Measurements from ENCODE around the gene OR2J2.
"Not testable (repeated sequence)": the region's sequence is repeated elsewhere in the genome, so short reads cannot be mapped to it uniquely, and the experiment has no call there.

OR2J2 gene

DNA sequence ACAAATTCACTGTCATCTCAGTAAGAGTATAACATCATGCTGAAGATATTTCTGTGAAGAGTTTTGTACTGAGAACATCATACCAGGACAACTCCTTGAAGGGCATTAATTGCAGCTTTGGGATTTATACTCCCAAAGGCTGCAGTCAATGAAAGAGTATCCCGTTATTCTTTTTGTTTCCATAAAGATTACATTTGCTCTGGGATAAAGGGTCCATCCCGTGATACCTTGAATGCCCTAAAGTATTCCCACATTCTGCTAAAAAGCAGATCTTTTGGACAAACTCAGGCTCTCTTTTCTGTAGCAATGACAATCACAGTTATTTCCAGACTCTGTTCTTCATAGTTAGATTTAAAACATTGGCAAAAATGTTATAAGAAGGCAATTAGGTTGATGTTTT lies at the start of gene OR2J2:
Gene OR2J2 (plus strand): TSS at position 301 of the 400 bp plus-strand sequence. CDS start 2,729 bp downstream, outside the sequence.
- DNase-seq, result not testable (repeated sequence)

DNA sequence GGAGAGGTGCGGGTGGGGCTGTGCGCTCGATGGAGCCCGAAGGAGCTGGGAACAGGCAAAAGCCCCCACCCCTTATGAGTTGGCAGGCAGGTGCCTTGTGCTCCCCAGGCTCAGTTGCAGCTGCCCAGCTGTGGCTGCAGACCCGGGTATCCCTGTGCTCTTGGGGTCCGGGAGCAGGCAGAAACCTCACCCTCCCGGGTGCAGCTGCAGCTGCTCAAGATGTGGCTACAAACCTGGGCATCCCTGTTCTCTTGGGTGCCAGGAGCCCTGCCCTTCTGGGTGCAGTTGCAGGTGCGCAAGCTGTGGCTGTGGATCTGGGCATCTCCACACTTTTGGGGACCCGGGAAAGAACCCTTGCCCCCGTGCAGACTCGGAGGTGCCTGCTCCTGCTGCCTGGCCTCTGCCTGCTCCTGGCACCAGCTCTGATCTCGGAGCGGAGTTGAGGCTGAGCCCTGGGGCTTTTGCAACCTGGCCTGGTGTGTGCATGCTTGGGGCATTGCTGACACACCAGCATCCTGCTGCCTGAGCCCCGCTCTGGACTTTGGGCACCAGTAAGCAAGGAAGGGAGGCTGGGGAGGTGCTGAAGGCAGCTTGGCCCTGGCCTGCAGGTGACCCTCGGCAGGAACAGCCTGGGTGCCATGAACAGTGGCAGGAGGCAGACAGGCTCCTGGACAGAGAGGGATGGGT lies 41.2 kb upstream of the OR2J2 start:
- DNase-seq, result no peak

DNA sequence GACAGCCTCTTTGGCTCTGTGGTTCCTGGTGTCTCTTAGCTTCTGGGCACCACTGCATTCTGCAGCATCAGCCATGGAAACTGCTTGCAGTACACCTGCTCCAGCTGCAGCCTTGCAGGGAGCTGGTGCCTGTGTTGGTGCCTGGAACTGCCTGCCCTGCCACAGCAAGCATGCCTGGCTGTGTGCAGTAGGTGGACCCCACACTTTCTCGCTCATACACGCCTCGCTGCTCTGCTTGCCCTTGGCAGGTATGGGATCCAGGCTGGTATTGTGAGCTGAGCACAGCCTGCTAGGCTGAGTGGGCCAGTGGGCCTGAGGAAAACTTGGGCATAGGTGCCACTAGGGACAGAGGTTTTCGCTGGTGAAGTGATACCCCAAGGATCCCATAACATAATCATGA lies 40.1 kb upstream of the OR2J2 start:
- peak in 1 of 56 donors; percentile 0 for DNase-seq

DNA sequence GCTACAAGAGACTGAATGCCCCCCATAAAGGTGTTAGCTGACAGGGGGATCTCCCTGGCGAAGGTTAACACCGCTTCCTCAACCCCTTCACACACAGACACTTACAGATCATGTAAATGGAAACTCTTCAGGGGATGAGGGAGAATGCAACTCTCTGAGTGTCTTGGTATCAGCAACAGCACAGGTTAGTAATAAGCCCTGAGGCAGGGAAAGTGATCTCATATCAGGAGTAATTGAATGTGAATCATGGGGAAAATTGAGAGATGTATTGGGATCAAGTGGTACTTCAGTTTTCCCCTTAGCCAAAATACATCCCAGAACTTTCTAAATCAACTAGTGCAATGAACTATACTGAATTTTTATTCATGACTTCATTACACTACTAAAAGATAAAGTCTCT lies 39.0 kb upstream of the OR2J2 start:
- DNase-seq, result no peak

DNA sequence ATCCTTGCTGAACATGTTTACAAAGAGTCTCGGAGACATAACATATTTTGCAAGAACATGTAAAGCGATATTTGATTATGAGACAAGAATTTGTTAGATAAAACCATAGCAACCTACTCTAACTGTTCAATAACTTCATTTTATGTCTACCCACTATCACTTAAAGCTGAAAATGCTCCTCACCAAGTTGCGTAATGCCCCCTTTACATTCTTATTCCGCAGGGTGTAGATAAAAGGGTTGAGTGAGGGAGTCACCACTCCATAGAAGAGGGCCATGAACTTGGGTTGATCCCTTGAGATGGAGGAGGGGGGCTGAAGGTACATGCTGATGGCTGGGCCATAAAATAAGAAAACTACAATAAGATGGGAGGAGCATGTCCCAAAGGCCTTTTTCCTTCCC lies 33.0 kb upstream of the OR2J2 start:
- DNase-seq, result no peak

DNA sequence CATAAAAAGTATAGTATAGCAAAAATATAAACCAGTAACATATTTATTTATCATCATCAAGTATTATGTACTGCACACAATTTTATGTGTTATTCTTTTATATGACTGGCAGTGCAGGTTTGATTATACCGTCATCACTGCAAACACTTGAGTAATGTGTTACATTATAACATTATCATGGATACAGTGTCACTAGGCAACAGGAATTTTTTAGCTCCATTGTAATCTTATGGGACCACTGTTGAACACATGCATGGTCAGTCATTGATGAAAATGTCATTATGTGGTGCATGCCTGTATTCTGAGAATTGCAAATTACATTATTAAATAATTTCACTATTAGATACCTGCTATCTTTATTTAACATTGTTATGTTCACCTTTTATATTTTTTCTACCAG lies 29.1 kb upstream of the OR2J2 start:
- no peak for DNase-seq

DNA sequence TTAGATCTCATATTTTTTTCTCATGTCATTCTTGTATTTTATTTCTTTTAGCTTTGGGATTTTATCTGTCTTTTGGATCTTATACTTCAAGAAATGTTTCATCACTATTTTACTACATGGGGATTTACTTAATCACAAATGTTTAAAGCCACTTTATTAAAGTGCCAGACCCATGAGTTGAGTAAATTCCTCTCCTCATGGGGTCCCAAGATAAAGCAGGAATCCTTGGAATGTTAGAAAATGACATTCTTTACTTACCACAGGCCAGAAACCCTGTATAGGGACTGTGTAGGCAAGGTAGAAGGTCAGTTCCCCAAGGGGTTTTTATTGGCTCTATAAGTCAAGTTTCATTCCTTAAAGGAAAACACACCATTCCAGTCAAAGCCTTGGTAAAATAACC lies 28.4 kb upstream of the OR2J2 start:
- no peak for DNase-seq

DNA sequence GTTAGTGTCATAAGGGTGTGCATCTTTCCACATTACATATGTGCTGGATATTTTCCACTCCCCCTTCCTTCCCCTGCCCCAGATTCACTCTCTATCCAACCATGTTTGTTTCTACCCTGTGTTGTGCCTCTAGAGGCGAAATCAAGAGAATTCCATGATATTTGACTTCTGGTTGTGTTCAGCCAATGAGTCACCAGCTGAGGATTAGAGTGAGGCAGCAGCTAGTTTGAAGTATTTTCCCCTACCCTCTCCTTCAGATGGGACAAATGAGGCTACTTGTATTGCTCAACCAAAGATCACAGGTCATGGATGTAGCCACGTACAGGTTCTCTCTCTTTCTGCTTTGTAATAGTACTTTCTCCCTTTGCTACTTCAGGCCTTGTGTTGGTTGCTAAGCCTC lies 24.5 kb upstream of the OR2J2 start:
- DNase-seq, result no peak

DNA sequence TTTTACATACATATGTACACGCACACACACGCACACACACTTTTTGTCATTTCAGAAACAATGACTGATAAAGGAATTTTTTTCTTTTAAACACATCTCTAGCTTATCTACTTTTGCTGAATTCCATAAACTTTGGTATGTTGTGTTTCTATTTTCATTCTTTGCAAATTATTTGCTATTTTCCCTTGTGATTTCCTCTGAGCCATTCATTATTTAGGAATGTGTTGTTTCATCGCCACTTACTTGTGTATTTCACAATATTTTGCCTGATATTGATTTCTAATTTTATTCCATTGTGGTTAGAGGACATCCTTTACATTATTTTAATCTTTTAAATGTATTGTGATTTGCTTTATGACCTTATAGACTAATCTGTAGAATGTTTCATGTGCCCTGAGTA lies 23.6 kb upstream of the OR2J2 start:
- DNase-seq, result no peak

DNA sequence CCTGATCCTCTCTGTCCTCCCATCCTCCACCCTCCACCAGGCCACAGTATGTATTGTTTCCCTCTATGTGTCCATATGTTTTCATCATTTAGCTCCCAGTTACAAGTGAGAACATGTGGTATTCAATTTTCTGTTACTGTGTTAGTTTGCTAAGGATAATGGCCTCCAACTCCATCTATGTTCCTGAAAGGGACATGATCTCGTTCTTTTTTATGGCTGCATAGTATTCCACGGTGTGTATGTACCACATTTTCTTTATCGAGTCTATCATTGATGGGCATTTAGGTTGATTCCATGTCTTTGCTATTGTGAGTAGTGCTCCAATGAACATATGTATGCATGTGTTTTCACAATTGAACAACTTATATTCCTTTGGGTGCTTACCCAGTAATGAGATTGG lies 21.3 kb upstream of the OR2J2 start:
- DNase-seq, result not testable (repeated sequence)

DNA sequence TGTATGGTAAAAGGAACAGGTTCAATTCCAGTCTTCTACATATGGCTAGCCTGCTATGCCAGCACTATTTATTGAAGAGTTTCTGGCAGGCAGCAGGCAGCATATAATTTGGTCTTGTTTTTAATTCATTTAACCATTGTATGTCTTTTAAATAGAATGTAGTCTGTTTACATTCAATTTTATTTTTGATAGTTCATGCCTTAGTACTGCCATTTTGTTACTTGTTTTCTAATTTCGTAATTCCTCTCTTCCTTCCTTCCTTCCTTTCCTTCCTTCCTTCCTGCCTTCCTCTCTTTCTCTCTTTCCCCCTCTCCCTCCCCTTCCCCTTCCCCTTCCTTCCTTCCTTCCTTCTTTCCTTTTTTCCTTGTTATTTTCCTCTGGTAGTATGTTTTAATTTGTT lies 17.6 kb upstream of the OR2J2 start:
- DNase-seq, result no peak

DNA sequence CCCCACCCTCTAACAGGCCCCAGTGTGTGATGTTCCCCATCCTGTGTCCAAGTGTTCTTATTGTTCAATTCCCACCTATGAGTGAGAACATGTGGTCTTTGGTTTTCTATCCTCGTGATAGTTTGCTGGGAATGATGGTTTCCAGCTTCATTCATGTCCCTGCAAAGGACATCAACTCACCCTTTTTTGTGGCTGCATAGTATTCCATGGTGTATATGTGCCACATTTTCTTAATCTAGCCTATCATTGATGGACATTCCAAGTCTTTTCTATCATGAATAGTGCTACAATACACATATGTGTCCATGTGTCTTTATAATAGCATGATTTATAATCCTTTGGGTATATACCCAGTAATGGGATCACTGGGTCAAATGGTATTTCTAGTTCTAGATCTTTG lies 15.5 kb upstream of the OR2J2 start:
- DNase-seq, result not testable (repeated sequence)

DNA sequence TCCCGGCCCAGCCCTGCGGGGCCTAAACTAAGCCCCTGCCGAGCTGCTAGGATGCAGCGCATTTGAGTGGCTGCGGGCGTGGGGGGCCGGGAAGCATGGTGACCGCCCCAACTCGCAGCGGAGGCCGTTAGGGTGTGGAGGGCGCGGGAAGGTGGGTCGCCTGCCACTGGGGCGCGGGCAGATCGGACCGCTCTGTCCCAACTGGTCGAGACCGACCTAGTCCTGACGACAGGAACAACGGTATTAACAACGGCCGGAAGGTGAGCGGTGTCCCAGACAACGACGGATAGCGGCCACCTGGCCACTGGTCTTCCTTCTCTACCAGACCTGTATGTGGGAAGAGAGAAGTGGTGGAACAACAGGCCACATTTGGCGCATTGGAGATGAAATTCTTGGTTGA lies 10.8 kb upstream of the OR2J2 start:
- not testable (repeated sequence) for DNase-seq

DNA sequence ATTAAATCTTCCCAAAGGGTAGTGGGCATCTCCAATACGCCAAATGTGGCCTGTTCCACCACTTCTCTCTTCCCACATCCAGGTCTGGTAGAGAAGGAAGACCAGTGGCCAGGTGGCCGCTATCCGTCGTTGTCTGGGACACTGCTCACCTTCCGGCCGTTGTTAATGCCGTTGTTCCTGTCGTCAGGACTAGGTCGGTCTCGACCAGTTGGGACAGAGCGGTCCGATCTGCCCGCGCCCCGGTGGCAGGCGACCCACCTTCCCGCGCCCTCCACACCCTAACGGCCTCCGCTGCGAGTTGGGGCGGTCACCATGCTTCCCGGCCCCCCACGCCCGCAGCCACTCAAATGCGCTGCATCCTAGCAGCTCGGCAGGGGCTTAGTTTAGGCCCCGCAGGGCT lies 5.1 kb upstream of the OR2J2 start:
- DNase-seq, result not testable (repeated sequence)

DNA sequence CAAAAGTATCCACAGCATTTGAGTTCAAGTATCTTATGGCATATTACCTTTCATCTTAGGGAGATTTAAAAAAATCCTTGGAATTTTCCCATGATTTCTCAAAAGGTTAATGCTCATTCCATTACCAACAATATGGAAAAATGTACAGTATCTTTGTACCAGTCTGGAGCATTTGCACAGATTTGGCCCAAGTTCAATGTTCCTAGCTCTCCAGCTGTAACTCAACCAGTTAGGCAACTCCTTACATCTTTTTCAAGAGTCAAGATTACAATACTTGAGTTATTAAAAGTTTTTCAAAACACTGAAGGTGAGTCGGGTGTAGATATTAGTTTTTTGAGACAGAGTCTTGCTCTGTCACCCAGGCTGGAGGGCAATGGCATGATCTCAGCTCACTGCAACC lies 1.0 kb downstream of the OR2J2 start:
- DNase-seq, result no peak

DNA sequence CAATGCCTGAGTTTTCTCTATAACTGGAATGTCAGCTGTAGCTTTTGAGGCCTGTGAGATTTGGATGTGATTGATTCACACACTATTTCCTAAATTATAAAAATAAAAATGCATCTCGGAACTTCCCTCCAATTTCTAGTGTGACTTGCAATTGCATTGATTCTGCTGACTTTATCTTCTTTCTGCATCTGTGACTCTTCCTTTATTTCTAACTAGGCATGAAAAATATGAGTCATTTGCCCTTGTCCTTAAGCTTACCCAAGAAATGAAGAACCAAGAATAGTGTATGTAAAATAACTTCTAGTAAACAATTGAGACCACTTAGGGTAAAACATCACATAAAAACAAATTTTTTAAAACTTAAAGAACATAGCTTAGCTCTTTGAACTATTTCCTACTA lies 12.9 kb downstream of the OR2J2 start:
- no peak for DNase-seq

DNA sequence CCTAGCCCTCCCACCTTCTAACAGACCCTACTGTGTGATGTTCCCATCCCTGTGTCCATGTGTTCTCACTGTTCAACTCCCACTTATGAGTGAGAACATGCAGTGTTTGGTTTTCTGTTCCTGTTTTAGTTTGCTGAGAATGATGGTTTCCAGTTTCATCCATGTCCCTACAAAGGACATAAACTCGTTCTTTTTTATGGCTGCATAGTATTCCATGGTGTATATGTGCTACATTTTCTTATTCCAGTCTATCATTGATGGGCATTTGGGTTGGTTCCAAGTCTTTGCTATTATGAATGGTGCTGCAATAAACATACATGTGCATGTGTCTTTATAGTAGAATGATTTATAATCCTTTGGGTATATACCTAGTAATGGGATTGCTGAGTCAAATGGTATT lies 18.0 kb downstream of the OR2J2 start:
- DNase-seq, result not testable (repeated sequence)

DNA sequence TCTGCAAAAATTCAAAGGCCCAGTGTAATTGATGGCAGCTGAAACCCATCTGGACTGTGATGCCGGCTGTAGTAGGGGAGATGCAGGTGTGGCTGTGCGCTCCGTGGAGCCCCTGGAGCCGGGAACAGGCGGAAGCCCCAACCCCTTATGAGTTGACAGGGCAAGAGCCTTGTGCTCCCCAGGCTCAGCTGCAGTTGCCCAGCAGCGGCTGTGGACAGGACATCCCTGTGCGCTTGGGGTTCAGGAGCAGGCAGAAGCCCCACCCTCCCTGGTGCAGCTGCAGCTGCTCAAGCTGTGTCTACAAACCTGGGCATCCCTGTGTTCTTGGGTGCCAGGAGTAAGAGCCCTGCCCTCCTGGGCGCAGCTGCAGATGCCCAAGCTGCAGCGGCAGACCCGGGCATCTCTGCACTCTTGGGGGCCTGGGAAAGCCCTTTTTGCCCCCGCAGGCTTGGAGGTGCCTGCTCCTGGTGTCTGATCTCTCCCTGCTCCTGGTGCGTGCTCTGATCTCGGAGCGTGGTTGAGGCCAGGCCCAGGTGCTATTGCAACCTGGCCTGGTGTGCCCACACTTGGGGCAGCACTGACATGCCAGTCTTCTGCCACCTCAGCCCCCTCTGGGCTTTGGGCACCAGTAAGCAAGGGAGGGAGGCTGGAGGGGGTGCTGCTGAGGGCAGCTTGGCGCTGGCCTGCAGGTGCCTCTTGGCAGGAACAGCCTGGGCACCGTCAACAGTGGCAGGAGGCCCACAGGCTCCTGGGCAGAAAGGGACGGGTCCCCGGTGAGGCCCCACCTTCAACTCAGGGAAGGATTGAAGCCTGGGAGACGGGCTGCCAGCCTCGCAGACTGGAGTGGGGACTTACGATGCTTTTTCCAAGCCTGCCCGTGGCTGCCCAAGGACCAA lies 30.3 kb downstream of the OR2J2 start:
- DNase-seq, result no peak

DNA sequence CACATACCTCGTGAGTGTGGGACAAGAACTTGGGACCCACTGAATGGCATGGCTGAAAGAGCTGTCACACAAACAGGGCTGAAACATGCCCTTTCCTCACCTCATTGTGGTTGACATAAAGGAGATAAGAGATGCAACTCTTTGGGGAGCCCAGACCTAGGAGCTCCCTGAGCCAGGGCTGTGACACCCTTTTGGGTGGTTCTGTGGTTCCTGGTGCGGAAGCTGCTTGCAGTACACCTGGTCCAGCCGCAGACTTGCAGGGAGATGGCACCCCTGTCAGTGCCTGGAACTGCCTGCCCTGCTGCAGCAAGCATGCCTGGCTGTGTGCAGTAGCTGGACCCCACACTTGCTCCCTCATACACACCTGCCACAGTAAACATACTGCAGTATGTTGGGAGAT lies 31.3 kb downstream of the OR2J2 start:
- no peak for DNase-seq

DNA sequence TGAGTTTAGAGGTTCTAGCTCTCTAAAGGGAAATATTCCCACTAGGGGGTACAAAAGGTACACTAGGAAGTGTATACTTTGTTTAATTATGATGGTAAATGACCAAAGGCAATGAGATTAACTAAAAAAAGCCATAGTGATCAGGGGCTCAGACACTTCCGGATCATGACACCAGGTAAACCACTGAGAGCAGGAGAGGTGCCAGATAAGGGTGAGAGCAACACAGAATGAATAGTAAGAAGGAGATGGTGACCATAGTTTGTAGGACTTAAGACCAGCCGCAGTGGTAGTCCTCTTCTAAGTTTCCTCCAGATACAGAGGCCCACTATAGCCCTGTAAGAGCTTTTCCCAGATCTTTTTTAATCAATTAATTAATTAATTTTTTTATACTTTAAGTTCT lies 40.8 kb downstream of the OR2J2 start:
- DNase-seq, result no peak

DNA sequence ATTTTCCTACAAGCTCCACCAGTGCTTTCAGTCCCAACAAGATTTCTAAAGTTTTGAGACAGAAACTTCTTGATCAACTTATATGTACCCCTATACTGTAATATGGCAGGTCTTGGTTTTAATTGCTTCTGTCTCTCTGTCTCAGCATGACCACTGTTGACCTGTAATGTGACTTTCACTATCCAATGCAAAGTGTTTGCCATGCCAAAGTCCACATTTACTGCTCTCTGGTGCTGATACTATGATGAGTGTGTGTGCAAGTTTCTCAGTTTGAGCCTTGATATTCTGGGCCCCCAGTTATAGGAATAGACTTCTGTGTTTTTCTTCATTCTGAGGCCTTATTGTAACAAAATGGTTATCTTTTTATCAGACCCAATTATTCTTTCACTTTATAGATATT lies 45.8 kb downstream of the OR2J2 start:
- no peak for DNase-seq

DNA sequence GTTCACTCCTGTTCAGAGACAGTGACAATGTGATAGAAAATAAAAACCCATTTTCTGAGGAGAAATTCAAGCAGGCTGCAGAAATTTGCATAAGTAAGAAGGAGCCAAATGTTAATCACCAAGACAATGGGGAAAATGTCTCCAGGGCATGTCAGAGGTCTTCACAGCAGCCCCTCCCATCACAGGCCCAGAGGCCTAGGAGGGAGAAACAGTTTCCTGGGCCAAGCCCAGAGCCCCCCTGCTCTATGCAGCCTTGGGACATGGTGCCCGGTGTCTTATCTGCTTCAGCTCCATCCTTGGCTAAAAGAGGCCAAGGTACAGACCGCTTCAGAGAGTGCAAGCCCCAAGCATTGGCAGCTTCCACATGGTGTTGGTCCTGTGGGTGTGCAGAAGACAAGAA lies 46.5 kb downstream of the OR2J2 start:
- not testable (repeated sequence) for DNase-seq

DNA sequence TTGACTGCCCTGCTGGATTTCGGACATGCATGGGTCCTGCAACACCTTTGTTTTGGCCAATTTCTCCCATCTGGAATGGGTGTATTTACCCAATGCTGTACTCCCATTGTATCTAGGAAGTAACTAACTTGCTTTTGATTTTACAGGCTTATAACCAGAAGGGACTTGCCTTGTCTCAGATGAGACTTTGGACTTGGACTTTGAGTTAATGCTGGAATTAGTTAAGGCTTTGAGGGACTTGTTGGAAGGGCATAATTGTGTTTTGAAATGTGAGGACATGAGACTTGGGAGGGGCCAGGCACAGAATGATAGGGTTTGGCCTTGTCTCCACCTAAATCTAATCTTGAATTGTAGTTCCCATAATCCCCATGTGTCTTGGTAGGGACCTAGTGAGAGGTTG lies 47.3 kb downstream of the OR2J2 start:
- not testable (repeated sequence) for DNase-seq
